Tibial artery (tissue), 4 donors: ENCODE measurements around the gene WWP2.
"Not testable (repeated sequence)": the region's sequence is repeated elsewhere in the genome, so short reads cannot be mapped to it uniquely, and the experiment has no call there.

Source experiments
- DNase-seq, 2 donors: peaks; one replicate each; pipeline ENCODE4 v3.0.0-alpha.2; 2019
- H3K27ac ChIP-seq, 2 donors: fragments of 200-600 bp; sonication (generic) in 1 of 2; 1 replicate in 1 of 2; 2 replicates in 1 of 2; pipeline ENCODE4 v1.5.1; 2018 to 2019; ENCODE audit warnings: mild to moderate bottlenecking in 1 of 2
- H3K27me3 ChIP-seq, 2 donors: fragments of 200-600 bp; sonication (generic) in 1 of 2; one replicate each; pipeline versions ENCODE4 v1.5.1 to v1.6.0; 2016 to 2019
- H3K36me3 ChIP-seq, 3 donors: fragments of 200-600 bp; sonication (generic) in 2 of 3; one replicate each; pipeline ENCODE4 v1.5.1; 2016 to 2019; ENCODE audit warnings: mild to moderate bottlenecking in 2 of 3
- H3K4me1 ChIP-seq, 4 donors: fragments of 200-600 bp; sonication (generic) in 2 of 4; 1 replicate in 3 of 4; 2 replicates in 1 of 4; pipeline ENCODE4 v1.5.1; 2016 to 2019
- H3K4me3 ChIP-seq, 2 donors: fragments of 200-600 bp; sonication (generic) in 1 of 2; 1 replicate in 1 of 2; 2 replicates in 1 of 2; pipeline ENCODE4 v1.5.1; 2018 to 2019; ENCODE audit warnings: mild to moderate bottlenecking in 2 of 2
- H3K9me3 ChIP-seq, 3 donors: fragments of 200-600 bp; sonication (generic) in 1 of 3; one replicate each; pipeline ENCODE4 v1.5.1; 2016 to 2019
- intact Hi-C: fragments of 100-400 bp; cut with DNase I; formaldehyde crosslinking; loops from one replicate; pipeline ENCODE4 v1.15.0; 2023; ENCODE audit warnings: low total_unique reads
- TF ChIP-seq, protein P1 (sequence below), 2 experiments: fragments of 200-600 bp in 1 of 2; fragments of 450-650 bp in 1 of 2; IDR thresholded peaks; one replicate each; pipeline ENCODE4 v1.5.1; 2017 to 2019; ENCODE audit warnings: antibody characterized with exemption in 2 of 2, mild to moderate bottlenecking in 1 of 2, moderate library complexity in 1 of 2

The WWP2 gene

DNA sequence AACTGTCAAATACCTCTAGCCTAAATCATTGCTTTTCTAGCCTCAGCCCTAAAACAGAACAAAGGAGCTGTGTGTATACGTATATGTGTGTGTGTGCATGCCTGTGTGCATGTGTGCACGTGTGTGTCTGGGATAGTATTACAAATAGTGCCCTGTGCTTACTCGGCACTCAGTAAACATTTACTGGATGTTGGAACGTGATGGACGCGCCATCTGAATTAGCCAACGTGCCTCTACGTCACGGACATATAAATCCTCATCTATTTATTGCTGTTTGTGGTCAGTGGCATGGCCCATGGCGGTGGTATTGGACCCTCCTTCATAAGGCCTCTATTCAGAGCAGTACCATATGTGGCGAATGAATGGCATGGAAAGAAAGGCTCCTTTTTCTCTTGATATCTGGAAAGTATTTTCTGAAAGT is 37.5 kb downstream of the WWP2 start:
- TF ChIP-seq, protein P1, sequence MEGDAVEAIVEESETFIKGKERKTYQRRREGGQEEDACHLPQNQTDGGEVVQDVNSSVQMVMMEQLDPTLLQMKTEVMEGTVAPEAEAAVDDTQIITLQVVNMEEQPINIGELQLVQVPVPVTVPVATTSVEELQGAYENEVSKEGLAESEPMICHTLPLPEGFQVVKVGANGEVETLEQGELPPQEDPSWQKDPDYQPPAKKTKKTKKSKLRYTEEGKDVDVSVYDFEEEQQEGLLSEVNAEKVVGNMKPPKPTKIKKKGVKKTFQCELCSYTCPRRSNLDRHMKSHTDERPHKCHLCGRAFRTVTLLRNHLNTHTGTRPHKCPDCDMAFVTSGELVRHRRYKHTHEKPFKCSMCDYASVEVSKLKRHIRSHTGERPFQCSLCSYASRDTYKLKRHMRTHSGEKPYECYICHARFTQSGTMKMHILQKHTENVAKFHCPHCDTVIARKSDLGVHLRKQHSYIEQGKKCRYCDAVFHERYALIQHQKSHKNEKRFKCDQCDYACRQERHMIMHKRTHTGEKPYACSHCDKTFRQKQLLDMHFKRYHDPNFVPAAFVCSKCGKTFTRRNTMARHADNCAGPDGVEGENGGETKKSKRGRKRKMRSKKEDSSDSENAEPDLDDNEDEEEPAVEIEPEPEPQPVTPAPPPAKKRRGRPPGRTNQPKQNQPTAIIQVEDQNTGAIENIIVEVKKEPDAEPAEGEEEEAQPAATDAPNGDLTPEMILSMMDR (IDR thresholded peaks at IDR 0.05) = no peak
- intact Hi-C loops = no loop called here
- H3K36me3 ChIP-seq = peaks cover 23 to 29% (median 28%) of the 10 kb centered on the region in 3 donors
- no peaks in the 10 kb centered on the region for H3K9me3 ChIP-seq
- H3K4me1 ChIP-seq = peaks cover 0 to 13% (median 6%) of the 10 kb centered on the region in 4 donors
- DNase-seq = no peak
- H3K4me3 ChIP-seq = no peak overlapping the region
- no peak overlapping the region for H3K27ac ChIP-seq
- H3K27me3 ChIP-seq = no peaks in the 10 kb centered on the region

DNA sequence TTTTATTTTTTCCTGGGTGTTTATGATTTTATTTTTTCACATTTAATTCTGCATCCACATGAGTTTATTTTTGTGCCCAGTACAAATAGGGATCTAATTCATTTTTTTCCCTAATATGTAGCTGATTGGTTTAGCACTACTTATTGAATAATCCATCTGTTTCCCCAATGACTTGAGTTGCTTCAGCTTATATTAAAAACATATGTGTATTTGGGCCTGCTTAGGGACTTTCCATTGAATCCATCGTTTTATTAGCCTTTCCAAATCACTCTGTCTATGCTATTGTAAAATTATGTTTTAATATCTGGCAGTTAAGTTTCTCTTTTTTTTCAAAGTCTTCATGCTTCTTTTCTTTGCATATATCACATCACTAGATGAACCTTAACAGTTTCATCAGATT is 42.2 kb downstream of the WWP2 start:
- TF ChIP-seq, protein P1 (IDR thresholded peaks at IDR 0.05) = no peak
- Histone ChIP-seq H3K4me3 (no peak overlapping the region), H3K27me3 (no peaks in the 10 kb centered on the region), H3K27ac (no peak overlapping the region), H3K36me3 (peaks cover 23 to 25% (median 23%) of the 10 kb centered on the region in 3 donors), H3K4me1 (no peaks in the 10 kb centered on the region), H3K9me3 (no peaks in the 10 kb centered on the region)
- intact Hi-C loops = no loop called here
- DNase-seq = no peak

DNA sequence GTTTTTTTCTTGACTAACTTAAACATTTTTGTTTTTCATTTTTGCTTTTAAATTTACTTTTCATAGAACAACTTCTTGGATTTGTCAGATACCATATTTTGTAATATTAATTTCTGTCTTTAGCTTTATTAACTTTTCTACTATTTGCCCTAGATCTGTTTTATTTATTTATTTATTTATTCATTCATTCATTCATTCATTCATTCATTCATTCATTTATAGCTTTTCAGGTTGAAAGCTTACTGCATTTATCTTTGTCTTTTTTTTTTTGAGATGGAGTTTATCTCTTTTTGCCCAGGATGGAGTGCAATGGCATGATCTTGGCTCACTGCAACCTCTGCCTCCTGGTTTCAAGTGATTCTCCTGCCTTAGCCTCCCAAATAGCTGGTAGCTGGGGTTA is 44.6 kb downstream of the WWP2 start:
- peaks cover 13 to 18% (median 15%) of the 10 kb centered on the region in 3 donors for H3K36me3 ChIP-seq
- H3K27ac ChIP-seq, H3K27me3 ChIP-seq, H3K4me1 ChIP-seq, H3K4me3 ChIP-seq, H3K9me3 ChIP-seq, intact Hi-C loops, DNase-seq: not testable (repeated sequence)

- Histone ChIP-seq H3K4me3 (no peak overlapping the region), H3K36me3 (peaks cover 0 to 11% (median 0%) of the 10 kb centered on the region in 3 donors), H3K4me1 (no peaks in the 10 kb centered on the region), H3K9me3 (no peaks in the 10 kb centered on the region), H3K27me3 (no peaks in the 10 kb centered on the region), H3K27ac (no peak overlapping the region)
- intact Hi-C loops = no loop called here
- TF ChIP-seq, protein P1 (IDR thresholded peaks at IDR 0.05) = no peak
- no peak for DNase-seq
Measured at GRCh38 chr16:69812688-69813014, 50.5 kb downstream of the WWP2 start.

- TF ChIP-seq, protein P1 (IDR thresholded peaks at IDR 0.05) = no peak
- no peak overlapping the region for H3K4me3 ChIP-seq
- H3K27ac ChIP-seq = no peak overlapping the region
- intact Hi-C loops = no loop called here
- no peak for DNase-seq
- no peaks in the 10 kb centered on the region for H3K27me3 ChIP-seq
- no peaks in the 10 kb centered on the region for H3K4me1 ChIP-seq
- peaks cover 0 to 22% (median 0%) of the 10 kb centered on the region in 3 donors for H3K36me3 ChIP-seq
- no peaks in the 10 kb centered on the region for H3K9me3 ChIP-seq
Measured at GRCh38 chr16:69814078-69814477, 51.9 kb downstream of the WWP2 start.

- Histone ChIP-seq H3K27ac (no peak overlapping the region), H3K4me1 (no peaks in the 10 kb centered on the region), H3K4me3 (no peak overlapping the region), H3K27me3 (no peaks in the 10 kb centered on the region), H3K36me3 (peaks cover 0 to 24% (median 0%) of the 10 kb centered on the region in 3 donors), H3K9me3 (no peaks in the 10 kb centered on the region)
- TF ChIP-seq, protein P1 (IDR thresholded peaks at IDR 0.05) = no peak
- DNase-seq = no peak
- intact Hi-C loops = no loop called here
Measured at GRCh38 chr16:69814561-69814960, 52.4 kb downstream of the WWP2 start.

DNA sequence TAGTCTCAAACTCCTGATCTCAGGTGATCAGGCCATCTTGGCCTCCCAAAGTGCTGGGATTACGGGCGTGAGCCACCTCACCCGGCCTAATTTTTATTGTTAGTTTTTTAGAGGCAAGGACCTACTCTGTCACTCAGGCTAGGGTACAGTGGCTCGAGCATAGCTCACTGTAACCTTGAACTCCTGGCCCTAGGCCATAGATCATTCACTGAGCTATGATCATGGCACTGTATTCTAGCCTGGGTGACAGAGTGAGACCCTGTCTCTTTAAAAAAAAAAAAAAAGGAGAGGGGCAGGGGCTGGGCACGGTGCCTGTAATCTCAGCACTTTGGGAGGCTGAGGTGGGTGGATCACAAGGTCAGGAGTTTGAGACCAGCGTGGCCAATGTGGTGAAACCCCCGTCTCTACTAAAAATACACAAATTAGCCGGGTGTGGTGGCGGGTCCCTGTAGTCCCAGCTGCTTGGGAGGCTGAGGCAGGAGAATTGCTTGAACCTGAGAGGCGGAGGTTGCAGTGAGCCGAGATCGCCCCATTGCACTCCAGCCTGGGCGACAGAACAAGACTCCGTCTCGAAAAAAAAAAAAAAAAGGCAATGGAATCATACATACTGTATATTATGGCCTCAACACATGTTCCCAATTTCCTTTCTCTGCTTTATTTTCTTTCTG is 53.2 kb downstream of the WWP2 start:
- H3K4me1 ChIP-seq, H3K27ac ChIP-seq, H3K9me3 ChIP-seq, intact Hi-C loops, H3K4me3 ChIP-seq, H3K27me3 ChIP-seq, DNase-seq: not testable (repeated sequence)
- peaks cover 0 to 24% (median 0%) of the 10 kb centered on the region in 3 donors for H3K36me3 ChIP-seq
